ENCODE measurements around the gene CAMTA1. TPM values are rescaled to one million over a fixed set of nuclear protein-coding genes. Genes with fewer than 3 reads are reported as not detected.
"Not testable (repeated sequence)": the region's sequence is repeated elsewhere in the genome, so short reads cannot be mapped to it uniquely, and the experiment has no call there.

Gene CAMTA1
- polyA plus RNA-seq, 3 donors from 2014 or later: 52.7 to 89.0 (median 71.0) TPM

DNA sequence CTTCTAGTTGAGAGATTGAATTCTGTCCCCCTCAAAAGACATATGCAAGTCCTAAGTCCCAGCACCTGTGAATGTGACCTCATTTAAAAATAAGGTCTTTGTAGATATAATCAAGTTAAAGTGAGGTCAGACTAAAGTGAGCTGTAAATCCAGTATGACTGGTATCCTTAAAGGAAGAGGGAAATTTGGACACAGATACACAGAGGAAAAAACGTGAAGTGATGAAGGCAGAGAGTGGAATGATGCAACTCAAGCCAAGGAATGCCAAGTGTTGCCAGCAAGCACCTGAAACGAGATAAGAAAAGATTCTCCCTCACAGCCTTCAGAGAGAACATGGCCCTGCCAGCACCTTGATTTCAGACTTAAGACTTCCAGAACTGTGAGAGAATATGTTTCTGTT is 541.1 kb downstream of the CAMTA1 start:
- Mint-ChIP-seq H3K36me3 (no peaks in the 10 kb centered on the region), H3K4me3 (no peak overlapping the region), H3K27me3 (ENCODE audit: low read depth in 3 of 3) (peaks cover 1 to 17% (median 4%) of the 10 kb centered on the region in 3 donors), H3K4me1 (no peaks in the 10 kb centered on the region), H3K27ac (no peak overlapping the region), H3K9me3 (peaks cover 0 to 4% (median 1%) of the 10 kb centered on the region in 6 donors)
- no peak for DNase-seq

DNA sequence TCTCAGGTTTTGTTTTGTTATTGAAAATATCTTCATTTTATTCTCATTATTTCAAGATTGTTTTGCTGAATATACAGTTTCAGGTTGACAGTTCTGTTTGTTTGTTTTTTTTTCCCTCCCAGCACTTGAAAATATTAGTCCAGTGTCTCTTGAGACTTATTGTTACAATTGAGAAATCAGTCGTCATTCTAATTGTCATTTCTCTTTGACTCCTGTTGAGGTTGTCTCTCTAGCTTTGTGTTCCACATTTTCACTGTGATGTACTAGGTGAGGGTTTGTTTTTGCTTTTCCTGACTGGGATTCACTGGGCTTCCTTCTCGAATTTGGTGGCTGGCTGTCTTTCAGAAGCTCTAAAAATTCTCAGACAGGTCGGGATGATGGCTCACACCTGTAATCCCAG is 542.6 kb downstream of the CAMTA1 start:
- no peak overlapping the region for H3K4me3 Mint-ChIP-seq

DNA sequence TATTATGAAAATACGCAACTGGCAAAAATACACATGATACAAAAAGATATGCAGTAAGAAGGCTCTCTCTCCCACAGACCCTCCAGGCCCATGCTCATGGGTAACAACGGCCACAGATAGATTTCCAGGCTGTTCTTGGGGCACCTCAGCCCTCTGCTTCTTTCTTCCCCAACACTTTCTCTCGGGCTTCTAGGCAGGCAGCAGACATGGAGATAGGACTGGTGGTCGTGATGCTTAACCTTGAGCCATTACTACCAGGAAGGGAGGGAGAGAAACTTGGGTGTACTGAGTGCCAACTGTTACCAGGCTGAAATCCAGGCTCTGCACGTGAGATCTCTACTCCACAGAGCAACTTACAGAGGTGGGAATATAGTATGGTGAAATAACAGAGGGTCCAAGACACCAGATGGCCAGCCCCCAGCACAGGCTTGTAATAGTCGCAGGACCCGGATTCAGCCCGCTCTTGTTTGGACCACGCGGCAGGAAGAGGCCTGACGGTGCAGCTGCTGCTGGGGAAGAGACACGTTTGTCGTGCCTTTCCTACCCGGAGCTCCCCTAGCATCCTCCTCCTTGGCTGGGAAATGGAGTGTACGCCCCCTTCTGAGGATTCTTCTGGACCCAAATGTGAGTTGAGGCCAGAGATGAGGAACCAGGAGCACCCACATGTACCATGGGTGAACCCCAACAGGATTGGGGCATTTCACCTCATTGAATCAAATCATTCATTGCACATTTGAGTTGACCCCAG is 544.8 kb downstream of the CAMTA1 start:
- Mint-ChIP-seq H3K9me3 (peaks cover 0 to 4% (median 1%) of the 10 kb centered on the region in 6 donors), H3K4me3 (no peak overlapping the region), H3K27ac (no peak overlapping the region), H3K27me3 (ENCODE audit: low read depth in 3 of 3) (peaks cover 2 to 13% (median 6%) of the 10 kb centered on the region in 3 donors), H3K4me1 (no peaks in the 10 kb centered on the region), H3K36me3 (no peaks in the 10 kb centered on the region)
- no peak for DNase-seq

More for the DNA sequence above, 542.6 kb downstream of the CAMTA1 start:
- no peak for DNase-seq
- Mint-ChIP-seq H3K27ac (no peak overlapping the region), H3K9me3 (peaks cover 0 to 4% (median 1%) of the 10 kb centered on the region in 6 donors), H3K27me3 (ENCODE audit: low read depth in 3 of 3) (peaks cover 1 to 17% (median 4%) of the 10 kb centered on the region in 3 donors), H3K4me1 (no peaks in the 10 kb centered on the region), H3K36me3 (no peaks in the 10 kb centered on the region)

DNA sequence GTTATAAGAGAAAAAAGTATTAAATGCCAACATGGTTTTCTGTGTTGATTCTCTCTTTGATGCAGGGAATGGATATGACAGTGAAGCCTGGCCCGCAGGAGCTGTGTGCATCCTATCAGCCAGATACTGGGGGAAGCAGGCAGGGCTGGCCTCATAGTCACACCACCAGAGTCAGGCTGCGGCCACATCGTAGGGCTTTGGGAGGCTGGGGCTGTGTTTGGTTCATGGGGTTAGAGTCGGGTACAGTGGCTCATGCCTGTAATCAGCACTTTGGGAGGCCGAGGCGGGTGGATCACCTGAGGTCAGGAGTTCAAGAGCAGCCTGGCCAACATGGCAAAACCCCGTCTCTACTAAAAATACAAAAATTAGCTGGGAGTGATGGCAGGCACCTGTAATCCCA is 545.5 kb downstream of the CAMTA1 start:
- H3K4me1 Mint-ChIP-seq, H3K36me3 Mint-ChIP-seq, H3K4me3 Mint-ChIP-seq, H3K27ac Mint-ChIP-seq, H3K9me3 Mint-ChIP-seq, DNase-seq: not testable (repeated sequence)
- H3K27me3 Mint-ChIP-seq (ENCODE audit: low read depth in 3 of 3): peaks cover 2 to 12% (median 6%) of the 10 kb centered on the region in 3 donors

DNA sequence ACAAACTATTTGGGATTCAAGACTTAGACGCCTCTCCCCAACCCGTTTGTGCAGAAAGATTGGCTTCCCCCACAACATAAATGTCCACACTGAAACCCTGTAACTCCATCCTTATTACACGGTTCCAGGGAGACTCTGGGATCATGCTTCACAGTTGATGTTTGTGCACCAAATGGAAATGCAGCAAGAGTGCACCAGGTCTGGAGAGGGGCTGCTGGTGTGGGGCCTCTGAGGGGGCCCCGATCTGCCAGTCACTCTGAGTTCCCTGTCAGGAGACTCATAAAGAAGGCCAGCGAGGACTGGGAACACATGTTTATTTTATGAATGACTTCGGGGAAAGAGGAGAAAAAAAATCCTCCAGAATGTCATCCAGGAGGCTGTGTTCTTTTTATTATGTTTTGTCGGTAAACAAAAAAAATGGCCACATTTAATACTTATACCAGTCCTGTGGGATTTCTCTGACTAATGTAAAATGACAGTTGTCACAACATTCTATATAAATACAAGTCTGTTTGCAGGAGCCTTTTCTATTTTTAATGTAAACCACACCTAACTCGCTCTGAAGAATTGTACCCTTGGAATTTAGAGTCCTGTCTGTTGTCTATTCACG is 546.8 kb downstream of the CAMTA1 start:
- Mint-ChIP-seq H3K4me3 (no peak overlapping the region), H3K9me3 (peaks cover 0 to 3% (median 0%) of the 10 kb centered on the region in 6 donors), H3K4me1 (no peaks in the 10 kb centered on the region), H3K27me3 (ENCODE audit: low read depth in 3 of 3) (peaks cover 3 to 9% (median 4%) of the 10 kb centered on the region in 3 donors), H3K27ac (no peak overlapping the region), H3K36me3 (no peaks in the 10 kb centered on the region)
- DNase-seq: no peak

DNA sequence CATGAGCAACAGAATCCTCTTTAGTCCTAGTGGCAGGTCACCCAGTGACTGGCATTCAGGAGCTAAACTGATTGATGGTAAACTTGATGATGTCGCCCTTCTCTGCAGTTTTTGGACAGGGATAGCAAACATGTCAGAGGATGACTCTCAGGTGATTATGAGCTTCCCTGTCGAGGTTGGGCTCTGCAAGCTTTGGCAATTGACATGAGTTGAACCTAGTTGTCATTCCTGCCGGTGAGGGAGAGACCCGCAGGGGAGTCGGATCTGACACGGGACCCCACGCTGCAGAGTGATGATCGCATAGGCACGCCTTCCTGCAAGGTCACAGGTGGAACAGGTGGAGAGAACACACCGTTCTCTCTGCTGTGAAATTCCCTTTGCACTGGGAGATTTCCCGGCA is 547.8 kb downstream of the CAMTA1 start:
- Mint-ChIP-seq H3K27me3 (ENCODE audit: low read depth in 3 of 3) (peaks cover 3 to 8% (median 4%) of the 10 kb centered on the region in 3 donors), H3K27ac (no peak overlapping the region), H3K4me1 (no peaks in the 10 kb centered on the region), H3K9me3 (peaks cover 0 to 3% (median 0%) of the 10 kb centered on the region in 6 donors), H3K36me3 (no peaks in the 10 kb centered on the region), H3K4me3 (no peak overlapping the region)
- DNase-seq: no peak

DNA sequence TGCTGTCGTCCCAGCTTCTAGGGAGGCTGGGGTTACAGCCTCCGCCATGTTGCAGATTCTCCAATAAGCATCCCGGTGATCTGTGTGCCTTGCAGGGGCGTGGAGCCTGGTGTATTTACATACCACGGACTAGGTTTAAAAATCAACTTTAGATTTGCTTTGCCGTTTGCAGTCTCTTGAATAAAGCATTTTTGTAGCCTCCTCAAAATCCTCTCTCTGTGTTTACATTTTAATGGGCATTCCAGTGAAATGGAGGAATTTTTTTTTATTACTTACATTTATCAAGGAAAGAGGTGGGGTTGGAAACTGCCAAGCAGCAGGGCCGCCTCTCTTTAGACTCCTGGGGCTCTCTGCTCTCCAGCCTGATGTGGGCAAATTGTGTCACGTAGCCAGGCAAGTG is 548.4 kb downstream of the CAMTA1 start:
- no peaks in the 10 kb centered on the region for H3K4me1 Mint-ChIP-seq
- H3K4me3 Mint-ChIP-seq: no peak overlapping the region
- H3K36me3 Mint-ChIP-seq: no peaks in the 10 kb centered on the region
- DNase-seq: no peak
- no peak overlapping the region for H3K27ac Mint-ChIP-seq
- H3K27me3 Mint-ChIP-seq (ENCODE audit: low read depth in 3 of 3): peaks cover 3 to 8% (median 4%) of the 10 kb centered on the region in 3 donors
- H3K9me3 Mint-ChIP-seq: peaks cover 0 to under 1% (median 0%) of the 10 kb centered on the region in 6 donors

DNA sequence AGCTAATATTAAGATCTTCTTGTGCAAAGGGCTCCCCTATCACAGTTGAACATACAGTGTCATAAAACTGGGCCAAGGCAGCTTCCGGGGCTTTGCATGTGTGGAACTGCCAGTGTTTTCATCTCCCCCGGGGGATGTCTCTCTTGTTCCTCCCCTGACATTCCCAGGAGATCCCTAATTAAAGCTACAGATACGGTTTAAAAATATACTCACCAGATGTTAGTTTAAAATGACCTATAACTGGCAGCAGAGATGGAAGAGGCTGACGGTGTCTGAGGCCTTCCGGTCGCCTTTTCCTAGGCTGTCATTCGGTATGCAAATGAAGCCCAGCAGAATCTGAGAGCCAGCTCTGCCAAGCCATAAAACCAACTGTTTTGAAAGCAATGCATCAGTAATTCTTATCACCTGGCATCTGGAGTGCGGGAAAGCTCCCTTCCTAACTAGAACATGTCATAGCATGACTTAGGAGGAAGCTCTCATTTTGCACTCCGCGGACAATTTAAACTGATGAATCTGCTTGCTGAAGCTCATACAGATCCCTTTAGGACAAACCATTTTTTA is 549.3 kb downstream of the CAMTA1 start:
- Mint-ChIP-seq H3K27me3 (ENCODE audit: low read depth in 3 of 3) (peaks cover 3 to 8% (median 6%) of the 10 kb centered on the region in 3 donors), H3K36me3 (no peaks in the 10 kb centered on the region), H3K4me3 (no peak overlapping the region), H3K9me3 (no peaks in the 10 kb centered on the region), H3K27ac (no peak overlapping the region), H3K4me1 (no peaks in the 10 kb centered on the region)
- DNase-seq: no peak

DNA sequence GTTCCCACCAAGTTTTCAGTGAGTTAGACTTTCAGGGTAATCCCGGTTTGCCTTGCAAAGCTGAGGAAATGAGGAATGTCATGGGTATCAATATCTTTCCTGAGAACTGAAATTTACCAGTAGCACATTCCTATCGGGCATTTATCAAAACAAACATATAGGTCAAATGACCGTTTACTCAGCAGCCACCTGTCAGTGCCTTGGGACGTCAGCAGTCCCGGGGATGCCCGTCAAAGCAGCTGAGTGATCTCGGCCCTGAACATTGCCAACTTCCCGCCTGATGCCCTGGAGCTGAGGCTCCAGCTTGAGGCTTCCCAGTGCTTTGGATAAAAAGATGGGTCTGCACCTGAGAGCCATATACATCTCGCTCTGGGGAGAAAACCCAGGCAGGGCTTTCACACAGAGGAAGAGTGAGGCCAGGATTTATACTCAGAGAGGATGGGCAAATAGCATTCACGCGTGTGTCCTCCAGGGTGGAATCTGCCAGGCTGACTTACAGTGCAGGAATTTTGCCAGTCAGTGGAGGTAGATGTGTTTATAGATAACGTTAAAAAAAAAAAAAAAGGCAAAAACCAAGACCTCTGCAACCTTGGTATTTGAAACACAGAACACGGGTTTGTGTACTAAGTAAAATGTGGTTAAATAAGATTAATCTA is 550.1 kb downstream of the CAMTA1 start:
- Mint-ChIP-seq H3K36me3 (no peaks in the 10 kb centered on the region), H3K9me3 (no peaks in the 10 kb centered on the region), H3K27me3 (ENCODE audit: low read depth in 3 of 3) (peaks cover 3 to 5% (median 5%) of the 10 kb centered on the region in 3 donors), H3K27ac (no peak overlapping the region), H3K4me3 (no peak overlapping the region), H3K4me1 (no peaks in the 10 kb centered on the region)
- no peak for DNase-seq

DNA sequence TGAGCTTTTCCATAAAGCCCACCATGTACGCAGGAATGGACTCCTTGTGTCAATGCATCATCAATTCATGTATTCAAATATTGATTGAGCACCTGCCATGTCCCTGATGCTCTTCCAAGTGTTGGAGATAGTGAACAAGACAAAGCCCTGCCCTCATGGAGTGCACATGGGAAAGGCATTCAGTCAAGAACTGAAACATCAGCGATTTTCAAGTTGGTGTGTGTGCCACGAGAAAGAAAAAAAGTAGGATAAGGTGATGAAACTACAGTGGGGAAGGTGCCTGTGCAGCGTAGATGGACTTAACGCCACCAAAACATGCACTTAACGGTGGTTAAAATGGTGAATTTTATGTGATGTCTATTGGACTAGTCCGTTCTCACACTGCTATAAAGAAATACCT is 553.2 kb downstream of the CAMTA1 start:
- Mint-ChIP-seq H3K9me3 (no peaks in the 10 kb centered on the region), H3K27ac (no peak overlapping the region), H3K27me3 (ENCODE audit: low read depth in 3 of 3) (peaks cover 3 to 5% (median 5%) of the 10 kb centered on the region in 3 donors), H3K4me3 (no peak overlapping the region), H3K36me3 (no peaks in the 10 kb centered on the region), H3K4me1 (no peaks in the 10 kb centered on the region)
- DNase-seq: no peak

DNA sequence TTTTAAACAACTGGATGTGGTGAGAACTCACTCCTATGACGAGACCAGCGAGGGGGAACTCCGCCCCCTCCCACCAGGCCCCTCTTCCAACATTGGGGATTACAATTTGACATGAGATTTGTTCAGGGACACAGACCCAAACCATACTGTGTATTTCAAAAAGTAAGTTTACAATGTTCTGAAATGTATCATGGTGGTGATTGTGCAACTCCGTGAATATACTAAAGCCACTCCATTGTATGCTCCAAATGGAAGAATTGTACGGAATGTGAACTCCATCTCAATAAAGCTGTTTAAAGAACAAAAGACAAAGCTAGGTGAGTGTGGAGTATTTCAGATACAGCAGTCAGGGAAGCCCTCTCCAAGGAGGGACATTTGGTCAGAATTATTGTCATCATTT is 553.8 kb downstream of the CAMTA1 start:
- Mint-ChIP-seq H3K27ac (no peak overlapping the region), H3K36me3 (no peaks in the 10 kb centered on the region), H3K4me3 (no peak overlapping the region), H3K27me3 (ENCODE audit: low read depth in 3 of 3) (peaks cover 3 to 7% (median 5%) of the 10 kb centered on the region in 3 donors), H3K4me1 (no peaks in the 10 kb centered on the region), H3K9me3 (no peaks in the 10 kb centered on the region)
- no peak for DNase-seq

DNA sequence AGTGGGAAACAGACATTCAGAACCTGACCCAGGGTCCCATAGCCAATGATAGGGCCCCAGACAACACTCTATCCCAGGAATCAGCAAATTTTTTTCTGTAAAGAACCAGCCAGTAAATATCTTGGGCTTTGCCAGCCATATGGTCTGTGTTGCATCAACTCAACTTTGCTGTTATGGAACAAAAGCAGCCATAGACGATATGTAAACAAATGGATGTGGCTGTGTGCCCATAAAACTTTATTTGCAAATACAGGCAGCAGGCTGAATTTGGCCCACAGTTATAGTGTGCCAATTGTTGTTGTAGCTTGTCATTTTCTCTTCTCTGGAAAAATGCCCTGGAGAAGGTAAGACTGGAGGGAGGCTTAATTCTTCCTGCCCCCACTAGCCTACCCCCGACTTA is 554.7 kb downstream of the CAMTA1 start:
- Mint-ChIP-seq H3K27me3 (ENCODE audit: low read depth in 3 of 3) (peaks cover 3 to 7% (median 3%) of the 10 kb centered on the region in 3 donors), H3K27ac (no peak overlapping the region), H3K4me3 (no peak overlapping the region), H3K9me3 (no peaks in the 10 kb centered on the region), H3K4me1 (no peaks in the 10 kb centered on the region), H3K36me3 (no peaks in the 10 kb centered on the region)
- DNase-seq: no peak

DNA sequence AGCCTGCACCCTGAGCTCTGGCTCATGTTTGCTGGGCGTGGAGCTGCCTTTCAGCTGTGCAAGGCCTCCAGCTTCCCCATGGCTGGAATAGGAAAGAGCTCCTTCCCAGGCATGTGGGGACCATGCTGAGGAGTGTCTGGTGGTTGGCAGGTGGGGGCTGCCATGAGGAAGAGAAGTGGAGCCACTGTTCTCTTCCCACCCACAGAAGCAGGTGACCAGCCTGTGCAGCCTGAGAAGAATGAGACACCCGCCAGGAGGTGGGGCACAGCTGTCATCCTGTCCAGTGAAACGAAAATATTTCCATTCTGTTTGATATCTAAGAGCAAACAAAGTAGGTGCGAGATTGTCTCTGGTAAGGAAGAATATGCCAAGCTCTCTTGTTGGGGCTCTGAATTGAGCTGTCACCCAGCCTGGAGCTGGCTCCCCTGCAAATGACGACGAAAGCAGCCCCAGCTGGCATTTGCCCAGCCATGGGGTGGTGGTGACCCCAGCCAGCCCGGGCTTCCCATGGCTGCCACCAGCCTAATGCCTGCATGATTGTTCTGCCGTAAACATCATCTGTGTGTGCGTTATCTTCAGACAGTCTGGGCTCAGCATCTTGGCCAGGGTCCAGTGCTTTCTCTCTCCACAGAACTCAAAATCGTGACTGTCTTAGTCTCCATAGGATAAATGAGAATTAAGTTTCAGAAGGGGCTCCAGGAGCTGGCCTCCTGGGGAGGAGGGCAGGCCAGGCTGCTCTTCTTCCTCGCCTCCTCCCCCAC is 556.1 kb downstream of the CAMTA1 start:
- Mint-ChIP-seq H3K4me1 (no peaks in the 10 kb centered on the region), H3K4me3 (no peak overlapping the region), H3K27ac (no peak overlapping the region), H3K9me3 (no peaks in the 10 kb centered on the region), H3K27me3 (ENCODE audit: low read depth in 3 of 3) (peaks cover 3 to 7% (median 4%) of the 10 kb centered on the region in 3 donors), H3K36me3 (no peaks in the 10 kb centered on the region)
- DNase-seq: no peak

Measured in immature natural killer cell (primary cell).